Fibroblast of pulmonary artery (primary cell): ENCODE data around the gene OR52E1.
"Not testable (repeated sequence)": the region's sequence is repeated elsewhere in the genome, so short reads cannot be mapped to it uniquely, and the experiment has no call there.

Source experiments
- DNase-seq: peaks from one replicate; pipeline ENCODE4 v3.0.0-alpha.2; 2010; ENCODE audit warnings: low read depth
- H3K4me3 ChIP-seq: replicated peaks from 2 replicates; pipeline ENCODE4 v1.5.1; 2011; ENCODE audit warnings: low read depth, mild to moderate bottlenecking, control low read depth, low read length, moderate library complexity
- CTCF ChIP-seq: IDR thresholded peaks from 2 replicates; pipeline ENCODE4 v1.5.1; 2011; ENCODE audit warnings: mild to moderate bottlenecking, control low read depth, low read length, inconsistent platforms; ENCODE audit errors: missing control alignments

The OR52E1 gene

GRCh38 chr11:5043380-5043779, 26.0 kb upstream of the OR52E1 start:
- no peak for TF ChIP-seq CTCF
- peak; percentile 14 for DNase-seq
- no peak overlapping the region for H3K4me3 ChIP-seq

GRCh38 chr11:5046226-5046625, 23.1 kb upstream of the OR52E1 start, which contains the start of gene OR52J3:
Gene OR52J3 (plus strand): TSS chr11:5046526. CDS start chr11:5046526, 0 bp downstream.
- DNase-seq: no peak
- no peak for TF ChIP-seq CTCF
- H3K4me3 ChIP-seq: no peak within 1 kb of the TSS

- TF ChIP-seq CTCF: no peak
- DNase-seq: no peak
- H3K4me3 ChIP-seq: no peak overlapping the region
Measured at GRCh38 chr11:5046754-5047330, 22.5 kb upstream of the OR52E1 start.

GRCh38 chr11:5058679-5059078, 10.7 kb upstream of the OR52E1 start:
- not testable (repeated sequence) for DNase-seq, H3K4me3 ChIP-seq

- DNase-seq: no peak
- TF ChIP-seq CTCF: no peak
- no peak within 1 kb of the TSS for H3K4me3 ChIP-seq
Measured at GRCh38 chr11:5059391-5059790, 10.0 kb upstream of the OR52E1 start, which contains the start of gene OR52E2. Gene OR52E2 (minus strand): TSS chr11:5059627. CDS start chr11:5059627, 0 bp downstream.

GRCh38 chr11:5065027-5065426, 4.3 kb upstream of the OR52E1 start:
- no peak overlapping the region for H3K4me3 ChIP-seq
- no peak for DNase-seq
- no peak for TF ChIP-seq CTCF

GRCh38 chr11:5071799-5072198, 2.4 kb downstream of the OR52E1 start:
- no peak for TF ChIP-seq CTCF
- no peak for DNase-seq
- no peak overlapping the region for H3K4me3 ChIP-seq
